ENCODE measurements around the gene PCBP4. TPM values are rescaled to one million over a fixed set of nuclear protein-coding genes. Genes with fewer than 3 reads are reported as not detected.
A peak's percentile ranks its signal among the peaks of the same experiment; 100 is the strongest.

PCBP4 gene
- total RNA-seq, 1 donor = 33.3 TPM

GRCh38 chr3:51955175-51955892 lies 11.9 kb downstream of the PCBP4 start, which contains the start of gene GPR62:
GPR62 (plus strand) TSS chr3:51955381; CDS start chr3:51955653, 272 bp downstream.
- no peak within 1 kb of the TSS for H3K4me3 ChIP-seq (ENCODE audit: low read depth, low read length)
- no peak for TF ChIP-seq CTCF (IDR thresholded peaks at IDR 0.05; ENCODE audit: insufficient read depth, low read length)
- no peak for DNase-seq (ENCODE audit: low read depth)

GRCh38 chr3:51954713-51955112 lies 12.5 kb downstream of the PCBP4 start:
- TF ChIP-seq CTCF (IDR thresholded peaks at IDR 0.05; ENCODE audit: insufficient read depth, low read length) = no peak
- DNase-seq (ENCODE audit: low read depth) = no peak
- H3K4me3 ChIP-seq (ENCODE audit: low read depth, low read length) = no peak overlapping the region

- no peak for DNase-seq (ENCODE audit: low read depth)
- no peak overlapping the region for H3K4me3 ChIP-seq (ENCODE audit: low read depth, low read length)
- no peak for TF ChIP-seq CTCF (IDR thresholded peaks at IDR 0.05; ENCODE audit: insufficient read depth, low read length)
Measured at GRCh38 chr3:51954105-51954504, 13.1 kb downstream of the PCBP4 start.

GRCh38 chr3:51953445-51953844 lies 13.8 kb downstream of the PCBP4 start:
- no peak overlapping the region for H3K4me3 ChIP-seq (ENCODE audit: low read depth, low read length)
- DNase-seq (ENCODE audit: low read depth) = peak; percentile 68
- no peak for TF ChIP-seq CTCF (IDR thresholded peaks at IDR 0.05; ENCODE audit: insufficient read depth, low read length)

GRCh38 chr3:51950899-51951298 lies 16.4 kb downstream of the PCBP4 start:
- no peak for TF ChIP-seq CTCF (IDR thresholded peaks at IDR 0.05; ENCODE audit: insufficient read depth, low read length)
- no peak overlapping the region for H3K4me3 ChIP-seq (ENCODE audit: low read depth, low read length)
- no peak for DNase-seq (ENCODE audit: low read depth)

GRCh38 chr3:51949121-51949520 lies 18.1 kb downstream of the PCBP4 start:
- TF ChIP-seq CTCF (IDR thresholded peaks at IDR 0.05; ENCODE audit: insufficient read depth, low read length) = no peak
- H3K4me3 ChIP-seq (ENCODE audit: low read depth, low read length) = no peak overlapping the region
- DNase-seq (ENCODE audit: low read depth) = no peak
